B cell (primary cell): Measurements from ENCODE around the gene FUBP3.

ENCODE experiments used
- CTCF ChIP-seq: fragments of 200-600 bp; IDR thresholded peaks from one replicate; pipeline ENCODE4 v1.8.0; 2022; ENCODE audit warnings: antibody characterized with exemption, mild to moderate bottlenecking
- EZH2 ChIP-seq: IDR thresholded peaks from 2 replicates; pipeline ENCODE4 v1.6.1; 2012; ENCODE audit warnings: borderline replicate concordance, low read depth, mild to moderate bottlenecking, moderate library complexity, low read length; ENCODE audit not compliant: insufficient read depth, poor library complexity, severe bottlenecking

DNA sequence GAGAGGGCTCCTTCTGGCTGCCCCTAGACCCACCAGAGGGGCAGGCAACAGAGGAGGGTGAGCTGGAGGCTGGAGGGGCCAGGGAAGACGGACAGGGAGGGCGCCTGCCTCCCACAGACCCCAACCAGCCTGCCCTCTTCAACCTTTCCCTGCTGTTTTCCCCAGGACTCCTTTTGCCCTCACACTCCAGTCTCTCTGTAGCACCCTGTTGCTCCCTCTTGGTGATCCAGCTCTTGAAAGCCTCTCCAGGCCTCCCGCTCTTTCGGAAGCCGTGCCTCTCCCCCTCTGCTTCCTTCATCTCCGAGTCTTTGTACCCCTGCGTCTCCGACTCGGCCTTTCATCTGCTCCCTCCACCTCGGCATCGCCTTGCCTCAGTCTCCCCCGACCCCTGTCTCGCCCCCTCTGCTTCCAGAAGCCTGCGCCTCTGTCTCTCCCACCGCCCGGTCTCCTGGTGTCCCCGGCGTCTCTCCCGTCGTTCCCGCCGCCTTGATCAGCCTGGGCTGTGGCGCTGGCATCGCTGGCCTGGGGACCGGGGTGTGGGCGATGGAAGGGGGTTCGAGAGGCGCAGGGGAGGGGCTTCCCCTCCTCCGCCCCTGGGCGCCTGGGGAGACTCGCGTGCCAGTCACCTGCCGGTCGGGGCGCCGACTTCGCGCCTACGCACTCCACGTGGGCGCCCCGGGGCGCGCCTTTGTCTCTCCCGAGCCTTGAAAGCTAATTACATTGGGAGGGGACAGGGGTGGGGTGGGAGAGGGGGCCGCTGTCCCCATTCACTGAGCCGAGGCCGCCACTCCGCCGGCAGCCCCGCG lies 79.7 kb downstream of the FUBP3 start:
- TF ChIP-seq CTCF (no peak), EZH2 (no peak)
